Hepatocyte (in vitro differentiated cells): ENCODE measurements around the gene C20orf204. TPM values are rescaled to one million over a fixed set of nuclear protein-coding genes. Genes with fewer than 3 reads are reported as not detected.

Experiments used
- DNase-seq: peaks from one replicate; pipeline ENCODE4 v3.0.0-alpha.2; 2016; ENCODE audit warnings: low spot score
- H2AFZ ChIP-seq: fragments of 200-600 bp; sonication (generic); 2 replicates; pipeline ENCODE4 v1.6.0; 2016; ENCODE audit warnings: antibody characterized with exemption, mild to moderate bottlenecking
- H3K27ac ChIP-seq: fragments of 200-600 bp; sonication (generic); 2 replicates; pipeline ENCODE4 v1.5.1; 2016; ENCODE audit warnings: mild to moderate bottlenecking
- H3K27me3 ChIP-seq: fragments of 200-600 bp; sonication (generic); 2 replicates; pipeline ENCODE4 v1.6.1; 2016
- H3K36me3 ChIP-seq: fragments of 200-600 bp; sonication (generic); replicated peaks from 2 replicates; pipeline ENCODE4 v1.5.1; 2016; ENCODE audit warnings: low read depth; ENCODE audit not compliant: insufficient read depth
- H3K4me1 ChIP-seq: fragments of 200-600 bp; sonication (generic); 2 replicates; pipeline ENCODE4 v1.5.1; 2016; ENCODE audit warnings: mild to moderate bottlenecking, moderate library complexity; ENCODE audit not compliant: insufficient read depth
- H3K4me2 ChIP-seq: fragments of 200-600 bp; sonication (generic); 2 replicates; pipeline ENCODE4 v1.6.0; 2016
- H3K4me3 ChIP-seq: fragments of 200-600 bp; sonication (generic); 2 replicates; pipeline ENCODE4 v1.5.1; 2016; ENCODE audit warnings: mild to moderate bottlenecking
- H3K79me2 ChIP-seq: fragments of 200-600 bp; sonication (generic); 2 replicates; pipeline ENCODE4 v1.6.0; 2017; ENCODE audit warnings: mild to moderate bottlenecking
- H3K9me2 ChIP-seq: fragments of 200-600 bp; sonication (generic); replicated peaks from 2 replicates; pipeline ENCODE4 v1.6.0; 2017; ENCODE audit warnings: mild to moderate bottlenecking; ENCODE audit not compliant: insufficient read depth
- H3K9me3 ChIP-seq: fragments of 200-600 bp; sonication (generic); 2 replicates; pipeline ENCODE4 v1.5.1; 2016; ENCODE audit warnings: low read depth, mild to moderate bottlenecking
- H4K20me1 ChIP-seq: fragments of 200-600 bp; sonication (generic); 2 replicates; pipeline ENCODE4 v1.6.0; 2016; ENCODE audit warnings: mild to moderate bottlenecking; ENCODE audit not compliant: insufficient read depth, poor library complexity, severe bottlenecking
- CTCF ChIP-seq: fragments of 200-600 bp; sonication (generic); IDR thresholded peaks from 2 replicates; pipeline ENCODE4 v1.5.1; 2016; ENCODE audit warnings: antibody characterized with exemption, mild to moderate bottlenecking; ENCODE audit not compliant: poor library complexity
- EZH2 ChIP-seq: fragments of 200-600 bp; sonication (generic); IDR thresholded peaks from 2 replicates; pipeline ENCODE4 v1.6.1; 2016; ENCODE audit warnings: antibody characterized with exemption, mild to moderate bottlenecking, borderline replicate concordance
- EZH2phosphoT487 ChIP-seq: fragments of 200-600 bp; sonication (generic); IDR thresholded peaks from one replicate; pipeline ENCODE4 v1.6.1; 2018; ENCODE audit warnings: antibody characterized with exemption, mild to moderate bottlenecking, low read depth, moderate library complexity; ENCODE audit not compliant: unreplicated experiment, severe bottlenecking
- WGBS: methylation state at CpG from one replicate; pipeline ENCODE4 v1.1.6; 2016; ENCODE audit warnings: low lambda C conversion rate; ENCODE audit errors: missing lambda C conversion rate; 5-methylcytosine and 5-hydroxymethylcytosine counted together
- polyA plus RNA-seq: library from polyadenylated mRNA; unstranded; fragments of >200 nt; fragmentation: Nextera tagmentation; extraction: Ambion mirVana; gene quantifications from 2 replicates; pipeline ENCODE4 v1.2.1, GENCODE V29; 2016
- total RNA-seq: library from RNA; depleted of rRNA; stranded (reverse); fragments of >200 nt; gene quantifications from 2 replicates; pipeline ENCODE4 v1.2.3, GENCODE V29; 2014

Gene C20orf204
- total and polyA plus RNA-seq, 2 experiments from 2014 or later = 0.57 to 1.7 TPM

GRCh38 chr20:64015635-64016034 lies 20.3 kb upstream of the C20orf204 start:
- Histone ChIP-seq H3K9me2 (no peaks in the 10 kb centered on the region), H3K79me2 (no peaks in the 10 kb centered on the region), H3K27ac (no peak overlapping the region), H2AFZ (no peak overlapping the region), H3K36me3 (no peaks in the 10 kb centered on the region), H3K9me3 (no peaks in the 10 kb centered on the region), H3K4me3 (no peak overlapping the region), H3K4me2 (no peak overlapping the region), H3K4me1 (no peaks in the 10 kb centered on the region), H3K27me3 (no peaks in the 10 kb centered on the region), H4K20me1 (peaks cover 3% of the 10 kb centered on the region)
- DNase-seq = no peak
- TF ChIP-seq CTCF (no peak), EZH2 (no peak), EZH2phosphoT487 (no peak)
- 98% methylated on average over 2 of the region's 2 CpGs for WGBS

- Histone ChIP-seq H4K20me1 (peaks cover 7% of the 10 kb centered on the region), H3K4me1 (peaks cover 5% of the 10 kb centered on the region), H3K79me2 (no peaks in the 10 kb centered on the region), H3K27ac (no peak overlapping the region), H3K36me3 (no peaks in the 10 kb centered on the region), H3K27me3 (no peaks in the 10 kb centered on the region), H2AFZ (no peak overlapping the region), H3K9me2 (no peaks in the 10 kb centered on the region), H3K4me3 (no peak overlapping the region), H3K9me3 (no peaks in the 10 kb centered on the region), H3K4me2 (no peak overlapping the region)
- DNase-seq = no peak
- TF ChIP-seq EZH2 (no peak), CTCF (no peak)
- over 99% methylated on average over 32 of the region's 36 CpGs for WGBS
Observed at GRCh38 chr20:64021124-64021975, 14.6 kb upstream of the C20orf204 start.

- no peaks in the 10 kb centered on the region for H3K36me3 ChIP-seq
- H3K27me3 ChIP-seq = no peaks in the 10 kb centered on the region
- H3K4me3 ChIP-seq = no peak overlapping the region
- H3K79me2 ChIP-seq = no peaks in the 10 kb centered on the region
- no peaks in the 10 kb centered on the region for H3K9me3 ChIP-seq
- no peaks in the 10 kb centered on the region for H3K9me2 ChIP-seq
- H4K20me1 ChIP-seq = peaks cover 7% of the 10 kb centered on the region
- no peak for TF ChIP-seq EZH2phosphoT487
- TF ChIP-seq CTCF = no peak
- H3K27ac ChIP-seq = no peak overlapping the region
- WGBS = 86% methylated on average over 17 of the region's 17 CpGs
- H3K4me2 ChIP-seq = no peak overlapping the region
- peaks cover 5% of the 10 kb centered on the region for H3K4me1 ChIP-seq
- no peak for DNase-seq
- H2AFZ ChIP-seq = no peak overlapping the region
Observed at GRCh38 chr20:64022671-64023360, 13.2 kb upstream of the C20orf204 start.
